ENCODE results near the gene CRELD1. TPM values are rescaled to one million over a fixed set of nuclear protein-coding genes. Genes with fewer than 3 reads are reported as not detected.

The CRELD1 gene
- total and polyA plus RNA-seq, 9 of the 15 experiments (the other 6 are each of a cell fraction or from before 2014, with no cell fraction given) = 3.3 to 25.8 (median 16.5) TPM

DNA sequence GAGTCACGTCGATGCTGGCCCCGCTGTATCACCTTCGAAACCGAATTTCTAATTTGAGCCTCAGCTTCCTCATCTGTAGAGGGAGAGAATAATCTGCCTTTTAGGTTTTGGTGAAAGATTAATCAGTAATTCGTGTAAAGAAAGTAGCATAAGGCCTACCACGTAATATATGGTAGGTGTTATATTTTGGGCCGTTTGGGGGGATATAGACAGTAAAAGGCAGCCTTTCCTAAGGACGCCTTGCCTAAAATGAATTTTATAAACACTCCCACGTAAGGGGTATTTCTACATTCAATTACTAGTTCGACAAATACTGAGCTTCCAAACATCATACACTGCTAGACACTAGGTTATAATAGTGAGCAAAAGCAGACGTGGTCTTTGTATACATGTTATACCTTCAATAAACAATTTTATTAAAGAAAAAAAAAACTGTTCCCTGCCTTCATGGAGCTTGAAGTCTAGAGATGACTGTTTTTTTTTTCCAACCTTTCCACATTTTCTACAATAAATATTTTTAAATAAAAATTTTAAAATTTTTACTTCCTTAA, 42.5 kb upstream of the CRELD1 start (continued):
- TF ChIP-seq, protein P1, sequence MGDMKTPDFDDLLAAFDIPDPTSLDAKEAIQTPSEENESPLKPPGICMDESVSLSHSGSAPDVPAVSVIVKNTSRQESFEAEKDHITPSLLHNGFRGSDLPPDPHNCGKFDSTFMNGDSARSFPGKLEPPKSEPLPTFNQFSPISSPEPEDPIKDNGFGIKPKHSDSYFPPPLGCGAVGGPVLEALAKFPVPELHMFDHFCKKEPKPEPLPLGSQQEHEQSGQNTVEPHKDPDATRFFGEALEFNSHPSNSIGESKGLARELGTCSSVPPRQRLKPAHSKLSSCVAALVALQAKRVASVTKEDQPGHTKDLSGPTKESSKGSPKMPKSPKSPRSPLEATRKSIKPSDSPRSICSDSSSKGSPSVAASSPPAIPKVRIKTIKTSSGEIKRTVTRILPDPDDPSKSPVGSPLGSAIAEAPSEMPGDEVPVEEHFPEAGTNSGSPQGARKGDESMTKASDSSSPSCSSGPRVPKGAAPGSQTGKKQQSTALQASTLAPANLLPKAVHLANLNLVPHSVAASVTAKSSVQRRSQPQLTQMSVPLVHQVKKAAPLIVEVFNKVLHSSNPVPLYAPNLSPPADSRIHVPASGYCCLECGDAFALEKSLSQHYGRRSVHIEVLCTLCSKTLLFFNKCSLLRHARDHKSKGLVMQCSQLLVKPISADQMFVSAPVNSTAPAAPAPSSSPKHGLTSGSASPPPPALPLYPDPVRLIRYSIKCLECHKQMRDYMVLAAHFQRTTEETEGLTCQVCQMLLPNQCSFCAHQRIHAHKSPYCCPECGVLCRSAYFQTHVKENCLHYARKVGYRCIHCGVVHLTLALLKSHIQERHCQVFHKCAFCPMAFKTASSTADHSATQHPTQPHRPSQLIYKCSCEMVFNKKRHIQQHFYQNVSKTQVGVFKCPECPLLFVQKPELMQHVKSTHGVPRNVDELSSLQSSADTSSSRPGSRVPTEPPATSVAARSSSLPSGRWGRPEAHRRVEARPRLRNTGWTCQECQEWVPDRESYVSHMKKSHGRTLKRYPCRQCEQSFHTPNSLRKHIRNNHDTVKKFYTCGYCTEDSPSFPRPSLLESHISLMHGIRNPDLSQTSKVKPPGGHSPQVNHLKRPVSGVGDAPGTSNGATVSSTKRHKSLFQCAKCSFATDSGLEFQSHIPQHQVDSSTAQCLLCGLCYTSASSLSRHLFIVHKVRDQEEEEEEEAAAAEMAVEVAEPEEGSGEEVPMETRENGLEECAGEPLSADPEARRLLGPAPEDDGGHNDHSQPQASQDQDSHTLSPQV (IDR thresholded peaks at IDR 0.05) = 0 out of 2 replicates have a peak, but pooled peaks have one; percentile 14
- TF ChIP-seq PHTF2 (CRISPR knock-in tag; IDR thresholded peaks at IDR 0.05) = no peak
- TF ChIP-seq ZNF354B (CRISPR knock-in tag; IDR thresholded peaks at IDR 0.05) = no peak
- TF ChIP-seq RUNX1 (IDR thresholded peaks at IDR 0.05; ENCODE audit: low read depth) = no peak
- TF ChIP-seq FIP1L1 (IDR thresholded peaks at IDR 0.05; ENCODE audit: low read depth, low read length, poor library complexity, severe bottlenecking) = no peak
- TF ChIP-seq, protein P2, sequence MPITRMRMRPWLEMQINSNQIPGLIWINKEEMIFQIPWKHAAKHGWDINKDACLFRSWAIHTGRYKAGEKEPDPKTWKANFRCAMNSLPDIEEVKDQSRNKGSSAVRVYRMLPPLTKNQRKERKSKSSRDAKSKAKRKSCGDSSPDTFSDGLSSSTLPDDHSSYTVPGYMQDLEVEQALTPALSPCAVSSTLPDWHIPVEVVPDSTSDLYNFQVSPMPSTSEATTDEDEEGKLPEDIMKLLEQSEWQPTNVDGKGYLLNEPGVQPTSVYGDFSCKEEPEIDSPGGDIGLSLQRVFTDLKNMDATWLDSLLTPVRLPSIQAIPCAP (CRISPR knock-in tag; IDR thresholded peaks at IDR 0.05; ENCODE audit: borderline replicate concordance) = 0 out of 2 replicates have a peak, but pooled peaks have one; percentile 50
- TF ChIP-seq, protein P3, sequence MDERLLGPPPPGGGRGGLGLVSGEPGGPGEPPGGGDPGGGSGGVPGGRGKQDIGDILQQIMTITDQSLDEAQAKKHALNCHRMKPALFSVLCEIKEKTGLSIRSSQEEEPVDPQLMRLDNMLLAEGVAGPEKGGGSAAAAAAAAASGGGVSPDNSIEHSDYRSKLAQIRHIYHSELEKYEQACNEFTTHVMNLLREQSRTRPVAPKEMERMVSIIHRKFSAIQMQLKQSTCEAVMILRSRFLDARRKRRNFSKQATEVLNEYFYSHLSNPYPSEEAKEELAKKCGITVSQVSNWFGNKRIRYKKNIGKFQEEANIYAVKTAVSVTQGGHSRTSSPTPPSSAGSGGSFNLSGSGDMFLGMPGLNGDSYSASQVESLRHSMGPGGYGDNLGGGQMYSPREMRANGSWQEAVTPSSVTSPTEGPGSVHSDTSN (CRISPR knock-in tag; IDR thresholded peaks at IDR 0.05; ENCODE audit: low read depth) = no peak
- TF ChIP-seq, protein P3 (tag; conservative IDR thresholded peaks at IDR 0.05; ENCODE audit: low read depth) = no peak
- TF ChIP-seq ETV6 (IDR thresholded peaks at IDR 0.05; ENCODE audit: borderline replicate concordance in 1 of 2, low read depth in 2 of 2, low read length in 1 of 2) = no peak
- TF ChIP-seq ETV6 (CRISPR knock-in tag; IDR thresholded peaks at IDR 0.05; ENCODE audit: borderline replicate concordance) = peak; percentile 41; the same call in 1 of the 2 replicates
- no peak for TF ChIP-seq PYGO2 (tag; IDR thresholded peaks at IDR 0.05)
- TF ChIP-seq, protein P4, sequence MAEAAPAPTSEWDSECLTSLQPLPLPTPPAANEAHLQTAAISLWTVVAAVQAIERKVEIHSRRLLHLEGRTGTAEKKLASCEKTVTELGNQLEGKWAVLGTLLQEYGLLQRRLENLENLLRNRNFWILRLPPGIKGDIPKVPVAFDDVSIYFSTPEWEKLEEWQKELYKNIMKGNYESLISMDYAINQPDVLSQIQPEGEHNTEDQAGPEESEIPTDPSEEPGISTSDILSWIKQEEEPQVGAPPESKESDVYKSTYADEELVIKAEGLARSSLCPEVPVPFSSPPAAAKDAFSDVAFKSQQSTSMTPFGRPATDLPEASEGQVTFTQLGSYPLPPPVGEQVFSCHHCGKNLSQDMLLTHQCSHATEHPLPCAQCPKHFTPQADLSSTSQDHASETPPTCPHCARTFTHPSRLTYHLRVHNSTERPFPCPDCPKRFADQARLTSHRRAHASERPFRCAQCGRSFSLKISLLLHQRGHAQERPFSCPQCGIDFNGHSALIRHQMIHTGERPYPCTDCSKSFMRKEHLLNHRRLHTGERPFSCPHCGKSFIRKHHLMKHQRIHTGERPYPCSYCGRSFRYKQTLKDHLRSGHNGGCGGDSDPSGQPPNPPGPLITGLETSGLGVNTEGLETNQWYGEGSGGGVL (CRISPR knock-in tag; IDR thresholded peaks at IDR 0.05) = no peak
- TF ChIP-seq YBX1 (IDR thresholded peaks at IDR 0.05) = no peak
- TF ChIP-seq, protein P5, sequence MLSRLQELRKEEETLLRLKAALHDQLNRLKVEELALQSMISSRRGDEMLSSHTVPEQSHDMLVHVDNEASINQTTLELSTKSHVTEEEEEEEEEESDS (CRISPR knock-in tag; IDR thresholded peaks at IDR 0.05) = no peak
